ENCODE data around the gene UBE2L3. TPM values are rescaled to one million over a fixed set of nuclear protein-coding genes. Genes with fewer than 3 reads are reported as not detected.
"Not testable (repeated sequence)": the region's sequence is repeated elsewhere in the genome, so short reads cannot be mapped to it uniquely, and the experiment has no call there.

UBE2L3 gene
- total RNA-seq, 1 donor from 2014 or later = 62.4 TPM

GRCh38 chr22:21581009-21581713 lies 13.6 kb downstream of the UBE2L3 start:
- H3K4me1 Mint-ChIP-seq (ENCODE audit: low read depth) = peaks cover 16% of the 10 kb centered on the region

GRCh38 chr22:21582801-21583740 lies 15.6 kb downstream of the UBE2L3 start:
- H3K4me1 Mint-ChIP-seq (ENCODE audit: low read depth) = peaks cover 26% of the 10 kb centered on the region
- H3K36me3 Mint-ChIP-seq (ENCODE audit: low read depth) = peaks cover 14% of the 10 kb centered on the region
- DNase-seq (ENCODE audit: low spot score) = no peak
- intact Hi-C loops (cut with micrococcal nuclease) = loop anchor here (10.0 kb wide), 1 partner anchor 182 kb away; no protein-coding TSS in a partner anchor
- peak overlapping the region; percentile 38 for H3K27ac Mint-ChIP-seq
- H3K9me3 Mint-ChIP-seq = no peaks in the 10 kb centered on the region
- H3K4me3 Mint-ChIP-seq = no peak overlapping the region
- H3K27me3 Mint-ChIP-seq (ENCODE audit: insufficient read depth) = no peaks in the 10 kb centered on the region

More at GRCh38 chr22:21581009-21581713, 13.6 kb downstream of the UBE2L3 start:
- intact Hi-C loops (cut with micrococcal nuclease) = loop anchor here (10.0 kb wide), 1 partner anchor 184 kb away; no protein-coding TSS in a partner anchor
- DNase-seq (ENCODE audit: low spot score); H3K27ac Mint-ChIP-seq; H3K27me3 Mint-ChIP-seq (ENCODE audit: insufficient read depth); H3K4me3 Mint-ChIP-seq; H3K9me3 Mint-ChIP-seq: not testable (repeated sequence)
- peaks cover 12% of the 10 kb centered on the region for H3K36me3 Mint-ChIP-seq (ENCODE audit: low read depth)

- Mint-ChIP-seq H3K4me1 (ENCODE audit: low read depth) (peaks cover 38% of the 10 kb centered on the region), H3K4me3 (no peak overlapping the region), H3K27me3 (ENCODE audit: insufficient read depth) (no peaks in the 10 kb centered on the region), H3K36me3 (ENCODE audit: low read depth) (peaks cover 15% of the 10 kb centered on the region), H3K9me3 (no peaks in the 10 kb centered on the region), H3K27ac (peak overlapping the region; percentile 21)
- intact Hi-C loops (cut with micrococcal nuclease) = loop anchor here (10.0 kb wide), 1 partner anchor 179 kb away; no protein-coding TSS in a partner anchor
- DNase-seq (ENCODE audit: low spot score) = no peak
Observed at GRCh38 chr22:21585389-21585788, 17.9 kb downstream of the UBE2L3 start.

- Mint-ChIP-seq H3K4me3 (peak overlapping the region; percentile 13), H3K27me3 (ENCODE audit: insufficient read depth) (no peaks in the 10 kb centered on the region), H3K27ac (peak overlapping the region; percentile 85), H3K4me1 (ENCODE audit: low read depth) (peaks cover 47% of the 10 kb centered on the region), H3K36me3 (ENCODE audit: low read depth) (peaks cover 14% of the 10 kb centered on the region), H3K9me3 (no peaks in the 10 kb centered on the region)
- DNase-seq (ENCODE audit: low spot score) = peak; percentile 38
- intact Hi-C loops (cut with micrococcal nuclease) = loop anchor here (1.0 to 10.0 kb wide), 3 partner anchors 17 to 177 kb away; partner anchors contain the start of gene YDJC
Observed at GRCh38 chr22:21587803-21588611, 20.5 kb downstream of the UBE2L3 start.

- no peaks in the 10 kb centered on the region for H3K9me3 Mint-ChIP-seq
- intact Hi-C loops (cut with micrococcal nuclease) = loop anchor here (2.0 to 10.0 kb wide), 2 partner anchors 41 to 175 kb away; partner anchors contain the start of gene YDJC
- peaks cover 55% of the 10 kb centered on the region for H3K4me1 Mint-ChIP-seq (ENCODE audit: low read depth)
- H3K36me3 Mint-ChIP-seq (ENCODE audit: low read depth) = peaks cover 25% of the 10 kb centered on the region
- H3K4me3 Mint-ChIP-seq = no peak overlapping the region
- peak overlapping the region; percentile 18 for H3K27ac Mint-ChIP-seq
- H3K27me3 Mint-ChIP-seq (ENCODE audit: insufficient read depth) = no peaks in the 10 kb centered on the region
- DNase-seq (ENCODE audit: low spot score) = no peak
Observed at GRCh38 chr22:21589396-21589795, 21.9 kb downstream of the UBE2L3 start.

- intact Hi-C loops (cut with micrococcal nuclease) = no loop called here
- Mint-ChIP-seq H3K27ac (peak overlapping the region; percentile 29), H3K4me3 (no peak overlapping the region)
Observed at GRCh38 chr22:21590809-21591641, 23.5 kb downstream of the UBE2L3 start.

GRCh38 chr22:21591695-21592094 lies 24.2 kb downstream of the UBE2L3 start:
- no peaks in the 10 kb centered on the region for H3K9me3 Mint-ChIP-seq
- no peaks in the 10 kb centered on the region for H3K27me3 Mint-ChIP-seq (ENCODE audit: insufficient read depth)
- peak overlapping the region; percentile 29 for H3K27ac Mint-ChIP-seq
- no peak overlapping the region for H3K4me3 Mint-ChIP-seq
- intact Hi-C loops (cut with micrococcal nuclease) = no loop called here
- peaks cover 50% of the 10 kb centered on the region for H3K4me1 Mint-ChIP-seq (ENCODE audit: low read depth)
- peaks cover 38% of the 10 kb centered on the region for H3K36me3 Mint-ChIP-seq (ENCODE audit: low read depth)
- DNase-seq (ENCODE audit: low spot score) = no peak

More at GRCh38 chr22:21590809-21591641, 23.5 kb downstream of the UBE2L3 start:
- H3K36me3 Mint-ChIP-seq (ENCODE audit: low read depth) = peaks cover 35% of the 10 kb centered on the region
- peaks cover 50% of the 10 kb centered on the region for H3K4me1 Mint-ChIP-seq (ENCODE audit: low read depth)
- no peaks in the 10 kb centered on the region for H3K27me3 Mint-ChIP-seq (ENCODE audit: insufficient read depth)
- no peak for DNase-seq (ENCODE audit: low spot score)
- H3K9me3 Mint-ChIP-seq = no peaks in the 10 kb centered on the region

- intact Hi-C loops (cut with micrococcal nuclease) = no loop called here
- no peak for DNase-seq (ENCODE audit: low spot score)
- Mint-ChIP-seq H3K36me3 (ENCODE audit: low read depth) (peaks cover 39% of the 10 kb centered on the region), H3K4me1 (ENCODE audit: low read depth) (peaks cover 48% of the 10 kb centered on the region), H3K4me3 (no peak overlapping the region), H3K27ac (no peak overlapping the region), H3K27me3 (ENCODE audit: insufficient read depth) (no peaks in the 10 kb centered on the region), H3K9me3 (no peaks in the 10 kb centered on the region)
Observed at GRCh38 chr22:21592422-21592821, 24.9 kb downstream of the UBE2L3 start.

- peaks cover 35% of the 10 kb centered on the region for H3K36me3 Mint-ChIP-seq (ENCODE audit: low read depth)
- peak overlapping the region; percentile 25 for H3K27ac Mint-ChIP-seq
- H3K4me3 Mint-ChIP-seq = no peak overlapping the region
Observed at GRCh38 chr22:21593406-21594232, 26.1 kb downstream of the UBE2L3 start.

GRCh38 chr22:21594865-21595452 lies 27.4 kb downstream of the UBE2L3 start:
- intact Hi-C loops (cut with micrococcal nuclease) = no loop called here
- DNase-seq (ENCODE audit: low spot score) = no peak
- Mint-ChIP-seq H3K36me3 (ENCODE audit: low read depth) (peaks cover 38% of the 10 kb centered on the region), H3K9me3 (no peaks in the 10 kb centered on the region), H3K4me1 (ENCODE audit: low read depth) (peaks cover 44% of the 10 kb centered on the region), H3K27ac (no peak overlapping the region), H3K4me3 (no peak overlapping the region), H3K27me3 (ENCODE audit: insufficient read depth) (no peaks in the 10 kb centered on the region)

More at GRCh38 chr22:21593406-21594232, 26.1 kb downstream of the UBE2L3 start:
- intact Hi-C loops (cut with micrococcal nuclease) = no loop called here
- no peak for DNase-seq (ENCODE audit: low spot score)
- H3K4me1 Mint-ChIP-seq (ENCODE audit: low read depth) = peaks cover 38% of the 10 kb centered on the region
- no peaks in the 10 kb centered on the region for H3K27me3 Mint-ChIP-seq (ENCODE audit: insufficient read depth)
- no peaks in the 10 kb centered on the region for H3K9me3 Mint-ChIP-seq

Measured in activated T-helper 1 cell treated with anti-CD3 and anti-CD28 coated beads, Interleukin-12 subunit alpha, Interleukin-12 subunit beta, Interleukin-2, Interleukin-4 antibody, amounts not matched to agents 30 ng/mL and 10 ng/mL and 1 ng/mL, durations not matched to agents 14 hours and 24 hours and 36 hours (primary cell).